ENCODE data around the gene CDKN2B-AS1.

Gene CDKN2B-AS1

DNA sequence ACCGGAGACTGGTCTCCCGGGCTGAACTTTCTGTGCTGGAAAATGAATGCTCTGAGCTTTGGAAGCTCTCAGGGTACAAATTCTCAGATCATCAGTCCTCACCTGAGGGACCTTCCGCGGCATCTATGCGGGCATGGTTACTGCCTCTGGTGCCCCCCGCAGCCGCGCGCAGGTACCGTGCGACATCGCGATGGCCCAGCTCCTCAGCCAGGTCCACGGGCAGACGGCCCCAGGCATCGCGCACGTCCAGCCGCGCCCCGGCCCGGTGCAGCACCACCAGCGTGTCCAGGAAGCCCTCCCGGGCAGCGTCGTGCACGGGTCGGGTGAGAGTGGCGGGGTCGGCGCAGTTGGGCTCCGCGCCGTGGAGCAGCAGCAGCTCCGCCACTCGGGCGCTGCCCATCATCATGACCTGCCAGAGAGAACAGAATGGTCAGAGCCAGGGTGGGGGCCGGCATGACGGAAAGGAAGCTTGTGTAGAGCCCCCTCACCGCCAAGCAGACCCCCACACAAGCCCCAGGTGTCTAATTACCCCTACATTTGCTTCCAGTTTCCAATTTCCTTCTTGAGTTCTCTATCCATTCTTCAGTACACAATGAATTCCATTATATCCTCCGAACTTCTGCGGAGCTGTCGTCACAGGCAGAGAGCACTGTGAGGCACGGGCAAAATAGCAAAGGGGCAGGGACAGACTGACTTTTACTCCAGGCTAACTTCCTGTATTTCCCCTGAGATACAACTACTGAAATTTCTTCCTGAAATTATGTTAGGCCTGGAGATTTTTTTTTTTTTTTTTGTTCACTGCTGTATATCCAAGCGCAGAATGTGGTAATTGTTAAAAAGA is 23.6 kb upstream of the CDKN2B-AS1 start:
- TF ChIP-seq, protein P1, sequence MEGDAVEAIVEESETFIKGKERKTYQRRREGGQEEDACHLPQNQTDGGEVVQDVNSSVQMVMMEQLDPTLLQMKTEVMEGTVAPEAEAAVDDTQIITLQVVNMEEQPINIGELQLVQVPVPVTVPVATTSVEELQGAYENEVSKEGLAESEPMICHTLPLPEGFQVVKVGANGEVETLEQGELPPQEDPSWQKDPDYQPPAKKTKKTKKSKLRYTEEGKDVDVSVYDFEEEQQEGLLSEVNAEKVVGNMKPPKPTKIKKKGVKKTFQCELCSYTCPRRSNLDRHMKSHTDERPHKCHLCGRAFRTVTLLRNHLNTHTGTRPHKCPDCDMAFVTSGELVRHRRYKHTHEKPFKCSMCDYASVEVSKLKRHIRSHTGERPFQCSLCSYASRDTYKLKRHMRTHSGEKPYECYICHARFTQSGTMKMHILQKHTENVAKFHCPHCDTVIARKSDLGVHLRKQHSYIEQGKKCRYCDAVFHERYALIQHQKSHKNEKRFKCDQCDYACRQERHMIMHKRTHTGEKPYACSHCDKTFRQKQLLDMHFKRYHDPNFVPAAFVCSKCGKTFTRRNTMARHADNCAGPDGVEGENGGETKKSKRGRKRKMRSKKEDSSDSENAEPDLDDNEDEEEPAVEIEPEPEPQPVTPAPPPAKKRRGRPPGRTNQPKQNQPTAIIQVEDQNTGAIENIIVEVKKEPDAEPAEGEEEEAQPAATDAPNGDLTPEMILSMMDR (IDR thresholded peaks at IDR 0.05; ENCODE audit: low read depth, low read length) = no peak
- H3K4me3 ChIP-seq (replicated peaks in 1 of 2; ENCODE audit: low read depth in 2 of 2, low read length in 2 of 2) = no peak overlapping the region
- no peak for DNase-seq (ENCODE audit: low read depth in 2 of 2)

DNA sequence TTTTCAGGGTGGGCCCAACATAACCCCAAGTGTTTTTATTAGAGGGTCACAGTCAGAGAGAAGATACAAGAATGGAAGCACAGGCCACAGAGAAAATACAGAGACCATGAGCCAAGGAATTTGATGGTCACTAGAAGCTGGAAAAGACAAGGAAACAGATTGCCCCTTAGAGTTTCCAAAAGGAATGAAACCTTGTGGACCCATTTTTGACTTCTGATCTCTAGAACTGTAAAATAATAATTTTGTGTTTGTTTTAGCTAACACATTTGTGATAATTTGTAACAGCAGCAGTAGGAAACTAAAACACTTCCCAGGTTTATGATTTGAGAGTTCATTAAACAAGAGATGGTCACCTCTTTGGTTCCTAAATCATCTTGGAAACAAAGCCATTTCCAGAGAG is 22.2 kb upstream of the CDKN2B-AS1 start:
- no peak overlapping the region for H3K4me3 ChIP-seq (replicated peaks in 1 of 2; ENCODE audit: low read depth in 2 of 2, low read length in 2 of 2)

DNA sequence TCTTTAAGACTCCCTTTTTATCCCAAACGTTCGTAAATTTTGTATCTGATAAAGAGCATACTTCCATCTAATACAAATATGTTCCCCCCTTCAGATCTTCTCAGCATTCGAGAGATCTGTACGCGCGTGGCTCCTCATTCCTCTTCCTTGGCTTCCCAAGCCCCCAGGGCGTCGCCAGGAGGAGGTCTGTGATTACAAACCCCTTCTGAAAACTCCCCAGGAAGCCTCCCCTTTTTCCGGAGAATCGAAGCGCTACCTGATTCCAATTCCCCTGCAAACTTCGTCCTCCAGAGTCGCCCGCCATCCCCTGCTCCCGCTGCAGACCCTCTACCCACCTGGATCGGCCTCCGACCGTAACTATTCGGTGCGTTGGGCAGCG is 20.3 kb upstream of the CDKN2B-AS1 start:
- no peak for DNase-seq (ENCODE audit: low read depth in 2 of 2)
- H3K4me3 ChIP-seq (replicated peaks in 1 of 2; ENCODE audit: low read depth in 2 of 2, low read length in 2 of 2) = peak overlapping the region; percentile 27 to 60
- TF ChIP-seq, protein P1 (IDR thresholded peaks at IDR 0.05; ENCODE audit: low read depth, low read length) = no peak

More for the DNA sequence above, 22.2 kb upstream of the CDKN2B-AS1 start:
- TF ChIP-seq, protein P1 (IDR thresholded peaks at IDR 0.05; ENCODE audit: low read depth, low read length) = no peak
- DNase-seq (ENCODE audit: low read depth in 2 of 2) = no peak

DNA sequence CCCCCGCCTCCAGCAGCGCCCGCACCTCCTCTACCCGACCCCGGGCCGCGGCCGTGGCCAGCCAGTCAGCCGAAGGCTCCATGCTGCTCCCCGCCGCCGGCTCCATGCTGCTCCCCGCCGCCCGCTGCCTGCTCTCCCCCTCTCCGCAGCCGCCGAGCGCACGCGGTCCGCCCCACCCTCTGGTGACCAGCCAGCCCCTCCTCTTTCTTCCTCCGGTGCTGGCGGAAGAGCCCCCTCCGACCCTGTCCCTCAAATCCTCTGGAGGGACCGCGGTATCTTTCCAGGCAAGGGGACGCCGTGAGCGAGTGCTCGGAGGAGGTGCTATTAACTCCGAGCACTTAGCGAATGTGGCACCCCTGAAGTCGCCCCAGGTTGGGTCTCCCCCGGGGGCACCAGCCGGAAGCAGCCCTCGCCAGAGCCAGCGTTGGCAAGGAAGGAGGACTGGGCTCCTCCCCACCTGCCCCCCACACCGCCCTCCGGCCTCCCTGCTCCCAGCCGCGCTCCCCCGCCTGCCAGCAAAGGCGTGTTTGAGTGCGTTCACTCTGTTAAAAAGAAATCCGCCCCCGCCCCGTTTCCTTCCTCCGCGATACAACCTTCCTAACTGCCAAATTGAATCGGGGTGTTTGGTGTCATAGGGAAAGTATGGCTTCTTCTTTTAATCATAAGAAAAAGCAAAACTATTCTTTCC is 19.7 kb upstream of the CDKN2B-AS1 start:
- TF ChIP-seq, protein P1 (IDR thresholded peaks at IDR 0.05; ENCODE audit: low read depth, low read length) = no peak
- peak overlapping the region; percentile 53 to 60 for H3K4me3 ChIP-seq (replicated peaks in 1 of 2; ENCODE audit: low read depth in 2 of 2, low read length in 2 of 2)
- DNase-seq (ENCODE audit: low read depth in 2 of 2) = peak; percentile 53 to 62

DNA sequence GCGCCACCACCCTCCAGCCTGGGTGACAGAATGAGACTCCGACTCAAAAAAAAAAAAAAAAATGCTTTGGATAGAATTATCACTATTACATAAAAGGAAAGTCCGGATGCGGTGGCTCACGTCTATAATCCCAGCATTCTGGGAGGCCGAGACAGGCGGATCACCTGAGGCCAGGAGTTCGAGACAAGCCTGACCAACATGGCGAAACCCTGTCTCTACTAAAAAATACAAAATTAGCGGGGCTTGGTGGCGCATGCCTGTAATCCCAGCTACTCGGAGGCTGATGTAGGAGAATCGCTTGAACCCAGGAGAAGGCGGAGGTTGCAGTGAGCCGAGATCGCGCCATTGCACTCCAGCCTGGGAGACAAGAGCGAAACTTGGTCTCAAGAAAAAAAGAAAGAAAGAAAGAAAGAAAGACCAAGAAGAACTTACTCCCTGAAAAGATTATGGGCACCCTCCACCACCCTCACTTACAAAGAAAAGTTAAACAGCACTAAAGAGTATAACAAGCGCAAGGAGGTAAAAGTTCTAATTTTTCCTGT is 18.2 kb upstream of the CDKN2B-AS1 start:
- no peak overlapping the region for H3K4me3 ChIP-seq (replicated peaks in 1 of 2; ENCODE audit: low read depth in 2 of 2, low read length in 2 of 2)
- DNase-seq (ENCODE audit: low read depth in 2 of 2) = no peak
- TF ChIP-seq, protein P1 (IDR thresholded peaks at IDR 0.05; ENCODE audit: low read depth, low read length) = no peak

DNA sequence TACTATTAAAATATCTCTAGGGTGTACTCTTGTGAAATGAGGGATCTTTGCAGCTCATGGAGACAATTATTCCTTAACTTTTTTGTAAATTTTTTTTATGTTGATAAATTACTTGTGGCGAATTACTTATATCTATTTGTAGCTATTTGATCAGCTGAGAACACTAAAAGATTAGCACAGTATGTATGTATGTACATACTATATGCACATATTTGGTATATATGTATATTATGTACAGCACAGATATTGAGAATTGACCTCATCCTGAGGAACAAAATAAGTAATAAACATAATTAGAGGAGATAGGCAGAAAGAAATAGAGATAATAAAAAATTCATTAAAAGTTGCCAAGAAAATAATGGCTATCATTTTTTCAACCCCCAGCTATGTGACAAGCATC is 12.2 kb upstream of the CDKN2B-AS1 start:
- TF ChIP-seq, protein P1 (IDR thresholded peaks at IDR 0.05; ENCODE audit: low read depth, low read length) = no peak
- no peak overlapping the region for H3K4me3 ChIP-seq (replicated peaks in 1 of 2; ENCODE audit: low read depth in 2 of 2, low read length in 2 of 2)
- DNase-seq (ENCODE audit: low read depth in 2 of 2) = no peak

Data from cardiac fibroblast (primary cell).